Right hindlimb (tissue), 1 donor: ENCODE data around the gene ZDHHC11.
A peak's percentile ranks its signal among the peaks of the same experiment; 100 is the strongest.
"Not testable (repeated sequence)": the region's sequence is repeated elsewhere in the genome, so short reads cannot be mapped to it uniquely, and the experiment has no call there.

ENCODE experiments used
- DNase-seq: peaks from one replicate; pipeline ENCODE4 v3.0.0-alpha.2; 2018

ZDHHC11 gene

GRCh38 chr5:850511-851006 lies at the start of gene ZDHHC11:
Gene ZDHHC11 (minus strand): TSS chr5:850986. CDS start chr5:850602, 384 bp downstream.
- no peak for DNase-seq

- no peak for DNase-seq
Measured at GRCh38 chr5:893711-894110, 42.9 kb upstream of the ZDHHC11 start.

GRCh38 chr5:893137-893506 lies 42.3 kb upstream of the ZDHHC11 start:
- DNase-seq: no peak

GRCh38 chr5:892394-893136 lies 41.8 kb upstream of the ZDHHC11 start, which contains the start of the genes BRD9 and TRIP13:
Gene BRD9 (minus strand): TSS chr5:892801. CDS start chr5:892657, 144 bp downstream.
Gene TRIP13 (plus strand): TSS chr5:892884. CDS start chr5:892999, 115 bp downstream.
- peak; percentile 91 for DNase-seq

- no peak for DNase-seq
Measured at GRCh38 chr5:891837-892393, 41.1 kb upstream of the ZDHHC11 start.

GRCh38 chr5:891117-891836 lies 40.5 kb upstream of the ZDHHC11 start:
- no peak for DNase-seq

GRCh38 chr5:889075-889710 lies 38.4 kb upstream of the ZDHHC11 start:
- DNase-seq: no peak

GRCh38 chr5:888638-889035 lies 37.9 kb upstream of the ZDHHC11 start:
- DNase-seq: no peak

GRCh38 chr5:887947-888637 lies 37.3 kb upstream of the ZDHHC11 start:
- no peak for DNase-seq

GRCh38 chr5:886716-887325 lies 36.0 kb upstream of the ZDHHC11 start:
- DNase-seq: no peak

GRCh38 chr5:886036-886435 lies 35.2 kb upstream of the ZDHHC11 start:
- no peak for DNase-seq

- no peak for DNase-seq
Measured at GRCh38 chr5:885529-885928, 34.7 kb upstream of the ZDHHC11 start.

GRCh38 chr5:885127-885442 lies 34.3 kb upstream of the ZDHHC11 start:
- DNase-seq: no peak

GRCh38 chr5:884345-885126 lies 33.8 kb upstream of the ZDHHC11 start:
- no peak for DNase-seq

- no peak for DNase-seq
Measured at GRCh38 chr5:883475-884181, 32.8 kb upstream of the ZDHHC11 start.

GRCh38 chr5:882253-883183 lies 31.7 kb upstream of the ZDHHC11 start:
- DNase-seq: no peak

- no peak for DNase-seq
Measured at GRCh38 chr5:881551-881935, 30.8 kb upstream of the ZDHHC11 start.

GRCh38 chr5:880816-881550 lies 30.2 kb upstream of the ZDHHC11 start:
- no peak for DNase-seq

GRCh38 chr5:878677-879076 lies 27.9 kb upstream of the ZDHHC11 start:
- not testable (repeated sequence) for DNase-seq
